Right lobe of liver (tissue), 4 donors: Measurements from ENCODE around the gene CCDC74B.

Experiments
- POLR2A ChIP-seq: fragments of 450-650 bp; IDR thresholded peaks from one replicate; pipeline ENCODE4 v1.6.1; 2017; ENCODE audit warnings: antibody characterized with exemption, mild to moderate bottlenecking
- TF ChIP-seq, protein P1 (sequence below), 4 donors: fragments of 200-600 bp in 3 of 4; fragments of 450-650 bp in 1 of 4; IDR thresholded peaks; one replicate each; pipeline versions ENCODE4 v1.5.1 to v1.8.0; 2016 to 2022; ENCODE audit warnings: antibody characterized with exemption in 4 of 4, mild to moderate bottlenecking in 2 of 4
- donor health status: DM: no; HTN: no; CAD: no.
- donor health status: DM: no; HTN: no; CAD: no.
- donor health status: DM: no; HTN: yes; CAD: no.

DNA sequence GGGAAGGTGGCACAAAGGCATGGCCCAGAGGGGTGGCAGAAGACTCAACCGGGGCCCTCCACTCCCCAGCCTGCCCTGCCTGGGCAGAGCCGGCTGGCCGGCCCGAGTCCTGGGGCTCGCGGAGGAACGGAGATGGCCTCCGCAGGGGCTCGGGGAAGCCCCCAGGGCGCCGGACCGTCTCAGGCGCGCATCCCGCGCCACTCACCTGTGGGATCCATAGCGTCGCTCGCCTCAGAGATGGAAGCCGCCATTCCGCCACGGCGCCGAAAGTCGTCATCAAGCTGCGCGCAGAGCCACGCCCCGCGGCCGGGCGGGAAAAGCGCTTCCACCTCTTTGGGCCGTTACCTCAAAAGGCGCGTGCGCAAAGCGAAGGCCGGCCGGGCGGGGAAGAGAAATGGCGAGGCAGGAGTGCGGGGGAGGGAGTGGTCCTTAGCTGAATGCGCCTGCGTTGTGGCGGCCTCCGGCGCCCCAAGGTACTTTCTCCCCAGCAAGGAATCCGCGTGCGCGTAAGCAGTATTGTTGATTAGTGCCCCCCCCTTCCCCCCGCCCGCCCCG is 36.5 kb upstream of the CCDC74B start, which contains the start of gene SMPD4:
- TF ChIP-seq, protein P1, sequence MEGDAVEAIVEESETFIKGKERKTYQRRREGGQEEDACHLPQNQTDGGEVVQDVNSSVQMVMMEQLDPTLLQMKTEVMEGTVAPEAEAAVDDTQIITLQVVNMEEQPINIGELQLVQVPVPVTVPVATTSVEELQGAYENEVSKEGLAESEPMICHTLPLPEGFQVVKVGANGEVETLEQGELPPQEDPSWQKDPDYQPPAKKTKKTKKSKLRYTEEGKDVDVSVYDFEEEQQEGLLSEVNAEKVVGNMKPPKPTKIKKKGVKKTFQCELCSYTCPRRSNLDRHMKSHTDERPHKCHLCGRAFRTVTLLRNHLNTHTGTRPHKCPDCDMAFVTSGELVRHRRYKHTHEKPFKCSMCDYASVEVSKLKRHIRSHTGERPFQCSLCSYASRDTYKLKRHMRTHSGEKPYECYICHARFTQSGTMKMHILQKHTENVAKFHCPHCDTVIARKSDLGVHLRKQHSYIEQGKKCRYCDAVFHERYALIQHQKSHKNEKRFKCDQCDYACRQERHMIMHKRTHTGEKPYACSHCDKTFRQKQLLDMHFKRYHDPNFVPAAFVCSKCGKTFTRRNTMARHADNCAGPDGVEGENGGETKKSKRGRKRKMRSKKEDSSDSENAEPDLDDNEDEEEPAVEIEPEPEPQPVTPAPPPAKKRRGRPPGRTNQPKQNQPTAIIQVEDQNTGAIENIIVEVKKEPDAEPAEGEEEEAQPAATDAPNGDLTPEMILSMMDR (IDR thresholded peaks at IDR 0.05), result no peak
- TF ChIP-seq POLR2A, result peak; percentile 30
